GM19463 (cell line): ENCODE results near the gene OTUD3.
"Not testable (repeated sequence)": the region's sequence is repeated elsewhere in the genome, so short reads cannot be mapped to it uniquely, and the experiment has no call there.

Experiments
- ATAC-seq: cut with Tn5 transposase; IDR thresholded peaks from one replicate; pipeline ENCODE4 v1.9.1; 2021; ENCODE audit warnings: mild to moderate bottlenecking, moderate library complexity; ENCODE audit not compliant: unreplicated experiment

OTUD3 gene

GRCh38 chr1:19910650-19911049 lies 28.5 kb downstream of the OTUD3 start:
- no peak for ATAC-seq

DNA sequence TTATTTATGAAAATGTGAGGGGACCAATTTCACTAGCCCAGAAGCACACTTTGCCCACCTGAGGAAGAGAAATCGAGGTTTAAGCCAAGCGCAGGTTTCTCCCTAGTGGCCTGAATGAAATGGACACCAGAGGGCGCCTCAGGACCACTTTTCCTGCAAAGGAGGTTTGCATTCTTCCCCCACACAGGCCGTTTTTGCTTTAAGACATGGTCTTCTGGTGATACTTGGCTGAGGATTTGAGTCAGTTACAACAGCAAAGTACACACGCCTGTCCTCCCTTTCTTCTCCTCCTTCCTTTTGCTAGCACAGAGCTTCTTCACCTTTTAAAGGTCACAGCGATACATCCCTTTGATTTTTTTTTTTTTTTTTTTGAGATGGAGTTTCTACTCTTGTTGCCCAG lies 35.9 kb downstream of the OTUD3 start:
- no peak for ATAC-seq

DNA sequence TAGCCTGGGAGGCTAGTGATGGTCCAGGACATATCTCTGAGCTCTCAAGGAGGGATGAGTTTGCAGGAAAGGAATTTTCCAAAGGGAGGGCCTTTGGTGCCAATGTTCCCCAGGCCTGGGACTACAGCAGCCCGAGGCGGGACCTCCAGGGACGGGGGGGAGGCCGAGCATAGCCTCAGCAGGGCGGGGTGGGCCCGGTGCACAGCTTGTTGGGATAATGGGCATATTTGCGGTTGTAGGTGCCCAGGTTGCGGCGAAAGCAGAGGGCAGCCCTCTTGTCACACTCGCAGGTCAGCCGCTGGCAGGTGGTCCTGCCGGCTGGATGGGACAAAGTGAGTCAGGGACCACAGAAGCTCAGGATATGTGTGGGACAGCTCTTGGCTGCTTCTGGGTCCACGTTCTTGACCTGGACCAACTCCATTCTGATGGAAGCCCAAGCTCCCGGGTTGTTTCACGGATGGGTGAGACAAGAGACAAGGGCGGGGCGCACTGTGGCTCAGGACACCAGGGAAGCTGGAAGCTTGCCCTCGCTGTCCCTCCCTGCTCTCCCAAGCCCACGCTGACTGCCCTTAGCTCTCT lies 38.0 kb downstream of the OTUD3 start:
- no peak for ATAC-seq

DNA sequence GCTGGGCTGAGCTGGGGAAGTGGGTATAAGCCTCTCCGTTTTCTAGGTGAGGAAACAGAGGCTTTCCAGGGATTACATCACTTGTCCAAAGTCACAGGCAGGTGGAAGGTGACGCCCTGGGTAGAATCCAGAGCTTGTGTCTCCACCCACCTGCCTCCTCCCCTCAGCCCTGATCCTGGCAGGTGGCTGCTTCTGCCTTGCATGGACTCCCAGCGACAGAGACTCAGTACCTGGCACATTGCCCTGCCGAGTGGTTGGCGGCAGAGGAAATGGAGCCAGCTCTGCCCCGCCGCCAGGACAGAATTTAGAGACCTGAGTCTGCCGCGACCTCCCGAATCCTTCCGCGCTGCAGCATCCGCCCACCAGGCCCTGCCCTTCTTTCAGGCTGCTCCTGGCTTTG lies 39.1 kb downstream of the OTUD3 start:
- no peak for ATAC-seq

GRCh38 chr1:19922015-19922688 lies 40.0 kb downstream of the OTUD3 start:
- ATAC-seq, result no peak

- ATAC-seq, result no peak
Observed at GRCh38 chr1:19923137-19923952, 41.1 kb downstream of the OTUD3 start, which contains the start of gene PLA2G2E. Gene PLA2G2E, minus strand, starts transcription at chr1:19923617. Its CDS starts 58 bp downstream, at chr1:19923559.

GRCh38 chr1:19923953-19924346 lies 41.8 kb downstream of the OTUD3 start:
- ATAC-seq, result no peak

- no peak for ATAC-seq
Observed at GRCh38 chr1:19925342-19926070, 43.3 kb downstream of the OTUD3 start.

DNA sequence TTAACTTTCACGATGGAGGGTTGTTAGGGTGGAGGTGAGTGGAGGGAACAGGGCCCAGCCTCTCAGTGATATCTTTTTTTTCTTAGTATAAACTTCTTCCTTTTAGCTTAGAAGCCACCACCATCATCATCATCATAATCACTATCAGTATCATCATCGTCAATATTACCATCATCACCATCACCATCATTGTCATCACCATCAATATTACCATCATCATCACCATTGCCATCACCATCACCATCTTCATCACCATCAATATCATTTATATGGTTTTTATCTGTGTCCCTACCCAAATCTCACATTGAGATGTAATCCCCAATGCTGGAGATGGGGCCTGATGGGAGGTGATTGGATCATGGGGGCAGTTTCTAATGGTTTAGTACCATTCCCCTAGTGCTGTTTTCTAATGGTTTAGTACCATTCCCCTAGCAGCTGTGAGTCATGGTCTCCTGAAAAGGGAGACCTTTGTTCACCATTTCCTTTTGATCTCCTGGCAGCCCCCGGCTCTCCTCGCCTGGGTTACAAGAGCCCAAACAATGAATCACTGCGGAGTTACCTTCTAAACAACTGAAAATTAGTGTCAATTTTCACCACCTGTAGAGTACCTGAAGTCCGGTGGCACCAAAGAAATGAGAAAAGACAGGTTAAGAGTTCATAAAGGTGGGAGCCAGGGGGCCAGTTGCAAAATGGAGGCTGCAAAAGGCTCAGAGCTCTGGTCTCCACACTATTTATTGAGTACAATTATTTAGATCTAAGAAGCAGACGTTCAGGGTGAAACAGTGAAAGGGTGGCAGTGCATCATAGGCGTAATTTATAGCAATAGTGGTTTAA lies 44.3 kb downstream of the OTUD3 start:
- no peak for ATAC-seq

- not testable (repeated sequence) for ATAC-seq
Observed at GRCh38 chr1:19927130-19927421, 44.9 kb downstream of the OTUD3 start.

DNA sequence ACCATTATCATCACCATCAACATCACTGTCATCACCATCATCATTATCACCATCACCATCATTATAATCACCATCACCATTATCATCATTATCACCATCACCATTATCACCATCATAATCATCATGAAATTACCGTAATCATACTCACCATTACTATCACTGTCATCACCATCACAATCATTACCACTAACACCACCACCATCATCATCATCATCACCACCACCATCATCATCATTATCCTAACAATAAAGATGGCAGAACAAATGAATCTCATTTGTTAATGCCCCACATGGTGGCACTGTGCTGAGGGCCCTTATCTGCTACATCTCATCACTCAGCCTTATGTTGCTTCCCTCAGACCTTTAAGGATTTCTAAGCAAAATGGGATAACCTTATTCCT lies 50.7 kb downstream of the OTUD3 start:
- ATAC-seq, result no peak

DNA sequence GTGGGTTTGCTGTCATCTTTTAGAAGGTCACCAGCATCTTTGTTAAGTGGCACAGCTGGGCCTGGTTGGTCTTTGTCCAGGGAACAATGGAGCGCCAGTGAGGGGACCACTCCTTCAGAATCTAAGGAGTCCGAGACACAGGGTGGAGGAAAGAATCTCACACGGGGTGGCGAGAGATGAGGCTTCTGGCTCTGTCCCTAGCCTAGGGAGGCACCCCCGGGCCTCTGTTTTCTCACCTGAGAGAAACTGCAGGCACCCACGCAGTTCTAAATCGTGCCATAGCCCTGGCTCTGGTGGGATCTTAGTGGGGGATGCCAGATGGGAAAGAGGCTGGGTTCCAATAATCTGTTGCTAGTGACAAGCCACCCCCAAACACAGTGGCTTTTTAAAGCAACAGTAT lies 52.1 kb downstream of the OTUD3 start:
- no peak for ATAC-seq

DNA sequence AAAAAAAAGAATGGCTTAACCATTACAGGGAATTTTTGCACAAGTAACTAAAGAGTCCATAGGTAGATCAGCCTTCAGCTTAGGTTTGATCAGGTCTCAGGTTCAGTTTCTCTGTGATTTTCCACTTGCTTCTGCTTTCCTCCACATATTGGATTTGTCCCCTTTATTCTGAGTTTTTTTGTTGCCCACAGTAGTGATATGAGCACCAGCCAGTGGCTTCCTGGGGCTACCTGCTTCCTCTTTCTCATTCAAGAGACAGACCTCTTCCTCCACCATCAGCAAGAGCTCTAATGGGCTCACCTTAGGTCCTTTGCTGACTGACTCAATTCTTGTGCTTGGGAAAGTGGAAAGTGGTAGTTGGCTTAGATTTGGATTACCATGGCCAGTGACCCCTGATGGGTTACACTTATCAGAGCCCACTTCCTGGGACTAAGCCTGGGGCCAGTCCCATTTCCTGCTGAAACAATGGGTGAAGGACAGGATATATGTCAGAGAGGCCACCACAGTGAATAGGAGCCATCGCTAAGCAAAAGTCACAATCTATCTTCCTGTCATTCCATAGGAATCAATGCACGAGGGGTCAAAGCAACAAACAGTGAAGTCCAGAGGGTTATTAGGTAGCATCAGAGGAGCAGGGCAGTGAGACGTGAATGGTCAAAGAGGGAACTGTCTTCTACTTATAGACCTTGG lies 54.0 kb downstream of the OTUD3 start:
- ATAC-seq, result no peak

DNA sequence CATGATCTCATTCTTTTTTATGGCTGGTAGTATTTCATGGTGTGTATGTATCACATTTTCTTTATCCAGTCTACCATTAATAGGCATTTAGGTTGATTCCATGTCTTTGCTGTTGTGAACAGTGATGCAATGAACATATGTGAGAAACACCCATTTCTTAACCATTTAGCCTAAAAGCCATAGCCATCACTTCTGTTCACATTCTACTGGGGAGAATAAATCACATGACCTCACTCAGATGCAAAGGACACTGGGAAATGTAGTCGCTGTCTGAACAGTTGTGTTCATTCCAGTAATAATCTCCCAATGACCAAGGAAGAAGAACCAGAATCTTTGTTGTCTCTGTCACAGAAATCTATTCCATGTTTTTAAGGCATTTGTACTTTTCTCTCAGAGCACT lies 56.3 kb downstream of the OTUD3 start:
- ATAC-seq, result no peak

- no peak for ATAC-seq
Observed at GRCh38 chr1:19940486-19941205, 58.5 kb downstream of the OTUD3 start.

- no peak for ATAC-seq
Observed at GRCh38 chr1:19941206-19941568, 59.0 kb downstream of the OTUD3 start.

- no peak for ATAC-seq
Observed at GRCh38 chr1:19942088-19942487, 59.9 kb downstream of the OTUD3 start.

DNA sequence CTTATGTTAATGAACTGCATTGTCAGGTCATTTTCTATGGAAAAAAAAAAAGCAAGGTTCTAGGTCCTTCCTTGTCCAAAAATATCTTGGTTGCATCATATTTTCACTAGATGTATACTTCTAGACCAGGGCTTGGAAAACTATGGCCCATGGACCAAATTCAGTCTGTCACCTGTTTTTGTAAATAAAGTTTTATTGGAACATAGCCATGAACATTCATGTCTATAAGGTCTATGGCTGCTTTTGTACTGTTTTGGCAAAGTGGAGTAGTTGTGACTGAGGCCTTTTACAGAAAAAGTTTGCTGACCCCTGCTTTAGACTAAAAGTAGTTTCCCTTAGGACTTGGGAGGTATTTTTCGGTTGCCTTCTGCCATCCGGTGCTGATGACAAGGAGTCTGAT lies 60.5 kb downstream of the OTUD3 start:
- no peak for ATAC-seq

DNA sequence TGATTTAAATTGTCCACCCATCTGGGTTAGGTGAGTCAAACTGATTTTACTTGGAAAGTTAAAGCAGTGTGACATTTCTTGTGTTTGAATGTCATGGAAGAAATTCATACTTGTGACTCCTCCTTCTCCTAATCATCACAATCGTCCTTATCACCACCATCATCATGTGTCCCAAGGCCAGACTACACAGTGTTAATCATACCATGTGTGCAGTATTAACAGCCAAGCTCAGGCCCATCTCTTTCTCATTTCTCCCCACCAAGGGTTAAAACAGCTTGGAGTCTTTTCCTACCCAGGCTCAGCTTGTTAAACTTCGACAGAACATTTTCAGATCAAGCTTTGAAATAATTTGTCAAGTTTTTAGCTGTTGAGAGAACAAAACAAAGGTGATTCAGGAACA lies 63.7 kb downstream of the OTUD3 start:
- no peak for ATAC-seq

GRCh38 chr1:19946331-19946751 lies 64.1 kb downstream of the OTUD3 start:
- no peak for ATAC-seq
